OCI-LY7 (cell line): ENCODE measurements around the gene RMI2. TPM values are rescaled to one million over a fixed set of nuclear protein-coding genes. Genes with fewer than 3 reads are reported as not detected.

Source experiments
- BruUV-seq: library from RNA; stranded (reverse); fragments of 400-500 nt; replicated peaks from 2 replicates; lab custom pipeline; 2021; lab: Mats Ljungman, UMichigan
- CTCF ChIA-PET: fragments of 300-600 bp; sonication (Branson Sonifier 250); formaldehyde crosslinking; loops from one replicate; lab custom pipeline; 2022; ENCODE audit warnings: antibody characterized with exemption; ENCODE audit not compliant: unreplicated experiment; lab: Charles Lee
- POLR2A ChIA-PET: fragments of 300-600 bp; sonication (Branson Sonifier 250); formaldehyde crosslinking; loops from one replicate; lab custom pipeline; 2022; ENCODE audit warnings: antibody characterized with exemption; lab: Charles Lee
- DNase-seq: peaks from one replicate; pipeline ENCODE4 v3.0.0-alpha.2; 2015; ENCODE audit warnings: low spot score
- H2AFZ ChIP-seq: fragments of 200-600 bp; sonication (generic), shearing (Covaris generic); 2 replicates; pipeline ENCODE4 v1.6.1; 2014; ENCODE audit warnings: mild to moderate bottlenecking, antibody characterized with exemption, low read length, moderate library complexity
- H3K27ac ChIP-seq: fragments of 200-600 bp; sonication (generic); 2 replicates; pipeline ENCODE4 v1.5.1; 2014; ENCODE audit warnings: mixed run types, low read depth, mild to moderate bottlenecking, moderate library complexity, low read length, inconsistent platforms; ENCODE audit not compliant: poor library complexity, severe bottlenecking
- H3K36me3 ChIP-seq: fragments of 200-600 bp; sonication (generic); 2 replicates; pipeline ENCODE4 v1.6.1; 2014; ENCODE audit warnings: mild to moderate bottlenecking, antibody characterized with exemption, low read length, moderate library complexity, mixed read lengths; ENCODE audit not compliant: insufficient read depth
- H3K4me1 ChIP-seq: fragments of 200-600 bp; sonication (generic); 2 replicates; pipeline ENCODE4 v1.5.1; 2014; ENCODE audit warnings: mild to moderate bottlenecking, low read length; ENCODE audit not compliant: insufficient read depth, poor library complexity, severe bottlenecking
- H3K4me2 ChIP-seq: fragments of 200-600 bp; sonication (generic); 2 replicates; pipeline ENCODE4 v1.6.1; 2014; ENCODE audit warnings: mild to moderate bottlenecking, low read length
- H3K4me3 ChIP-seq: fragments of 200-600 bp; sonication (generic); 2 replicates; pipeline ENCODE4 v1.5.1; 2014; ENCODE audit warnings: mild to moderate bottlenecking, low read depth, low read length; ENCODE audit not compliant: poor library complexity, severe bottlenecking
- H3K79me2 ChIP-seq: fragments of 200-600 bp; sonication (generic); 2 replicates; pipeline ENCODE4 v1.6.1; 2016; ENCODE audit warnings: low read depth, mild to moderate bottlenecking, low read length, moderate library complexity, mixed read lengths; ENCODE audit not compliant: insufficient read depth
- H3K9me2 ChIP-seq: fragments of 200-600 bp; sonication (generic); 2 replicates; pipeline ENCODE4 v1.6.1; 2016; ENCODE audit warnings: mild to moderate bottlenecking, low read length, mixed read lengths; ENCODE audit not compliant: insufficient read depth
- H3K9me3 ChIP-seq: fragments of 200-600 bp; sonication (generic); 2 replicates; pipeline ENCODE4 v1.6.1; 2014; ENCODE audit warnings: mild to moderate bottlenecking, mixed run types, low read length, mixed read lengths
- H4K20me1 ChIP-seq: fragments of 200-600 bp; sonication (generic); 2 replicates; pipeline ENCODE4 v1.6.1; 2014; ENCODE audit warnings: mild to moderate bottlenecking, antibody characterized with exemption, low read length, moderate library complexity, mixed read lengths; ENCODE audit not compliant: insufficient read depth
- EZH2phosphoT487 ChIP-seq: fragments of 200-600 bp; sonication (generic); IDR thresholded peaks from 2 replicates; pipeline ENCODE4 v1.6.1; 2018; ENCODE audit warnings: low read depth, borderline replicate concordance, mild to moderate bottlenecking, mixed run types, antibody characterized with exemption, low read length, moderate library complexity, mixed read lengths
- intact Hi-C: fragments of 100-400 bp; cut with micrococcal nuclease; formaldehyde crosslinking; loops from one replicate; pipeline ENCODE4 v1.10.0; 2022; ENCODE audit not compliant: unreplicated experiment
- total RNA-seq, 2 experiments: library from RNA; depleted of rRNA in 1 of 2; stranded (reverse); fragments of >200 nt in 1 of 2; shearing (Covaris generic) in 1 of 2; gene quantifications; 2 replicates each; pipeline ENCODE4 v1.2.3, GENCODE V29; 2014 to 2022
- TF ChIP-seq, protein P1 (sequence below): fragments of 200-600 bp; sonication (generic); conservative IDR thresholded peaks from 2 replicates; pipeline ENCODE4 v1.5.1; 2014; ENCODE audit warnings: mild to moderate bottlenecking, antibody characterized with exemption, low read length, moderate library complexity, mixed read lengths

Gene RMI2
- total RNA-seq, 2 experiments from 2014 or later = 84.5 to 126 TPM

DNA sequence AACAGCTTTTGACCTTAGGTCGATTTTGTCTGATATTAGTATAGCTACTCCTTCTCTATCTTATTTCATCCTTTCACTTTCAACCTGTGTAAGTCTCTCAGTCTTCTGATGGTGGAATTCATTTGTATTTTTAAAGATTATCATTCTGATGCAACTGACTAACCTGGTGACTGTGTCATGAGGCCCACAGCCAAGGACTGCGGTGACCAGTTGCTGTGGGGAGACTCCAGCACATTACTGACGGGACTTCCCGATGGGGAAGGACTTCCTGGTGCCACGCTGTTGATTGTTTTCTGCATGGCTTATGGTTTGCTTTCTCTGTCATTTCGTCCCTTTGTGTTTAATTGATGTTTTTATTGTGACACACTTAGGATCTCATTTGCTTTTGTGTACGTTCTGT lies 34.2 kb downstream of the RMI2 start:
- H2AFZ ChIP-seq = peak overlapping the region; percentile 44; the same call in 1 of the 2 replicates
- intact Hi-C loops = no loop called here
- H3K9me3 ChIP-seq = no peaks in the 10 kb centered on the region
- peaks cover 3% of the 10 kb centered on the region for H3K4me1 ChIP-seq
- no peaks in the 10 kb centered on the region for H3K79me2 ChIP-seq
- peak overlapping the region; percentile 8 for H3K4me3 ChIP-seq
- H3K4me2 ChIP-seq = peak overlapping the region; percentile 23; the same call in 1 of the 2 replicates
- POLR2A ChIA-PET = interaction anchor here (0.6 to 0.9 kb wide), 2 partner anchors 9 to 641 kb away, joined by 3 read pairs; no protein-coding TSS in a partner anchor
- CTCF ChIA-PET = no interaction called here
- no peak overlapping the region for H3K27ac ChIP-seq
- H3K36me3 ChIP-seq = no peaks in the 10 kb centered on the region
- no peak for TF ChIP-seq EZH2phosphoT487
- TF ChIP-seq, protein P1, sequence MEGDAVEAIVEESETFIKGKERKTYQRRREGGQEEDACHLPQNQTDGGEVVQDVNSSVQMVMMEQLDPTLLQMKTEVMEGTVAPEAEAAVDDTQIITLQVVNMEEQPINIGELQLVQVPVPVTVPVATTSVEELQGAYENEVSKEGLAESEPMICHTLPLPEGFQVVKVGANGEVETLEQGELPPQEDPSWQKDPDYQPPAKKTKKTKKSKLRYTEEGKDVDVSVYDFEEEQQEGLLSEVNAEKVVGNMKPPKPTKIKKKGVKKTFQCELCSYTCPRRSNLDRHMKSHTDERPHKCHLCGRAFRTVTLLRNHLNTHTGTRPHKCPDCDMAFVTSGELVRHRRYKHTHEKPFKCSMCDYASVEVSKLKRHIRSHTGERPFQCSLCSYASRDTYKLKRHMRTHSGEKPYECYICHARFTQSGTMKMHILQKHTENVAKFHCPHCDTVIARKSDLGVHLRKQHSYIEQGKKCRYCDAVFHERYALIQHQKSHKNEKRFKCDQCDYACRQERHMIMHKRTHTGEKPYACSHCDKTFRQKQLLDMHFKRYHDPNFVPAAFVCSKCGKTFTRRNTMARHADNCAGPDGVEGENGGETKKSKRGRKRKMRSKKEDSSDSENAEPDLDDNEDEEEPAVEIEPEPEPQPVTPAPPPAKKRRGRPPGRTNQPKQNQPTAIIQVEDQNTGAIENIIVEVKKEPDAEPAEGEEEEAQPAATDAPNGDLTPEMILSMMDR = no peak
- no TSS peak for BruUV-seq
- DNase-seq = no peak
- no peaks in the 10 kb centered on the region for H3K9me2 ChIP-seq
- no peaks in the 10 kb centered on the region for H4K20me1 ChIP-seq

DNA sequence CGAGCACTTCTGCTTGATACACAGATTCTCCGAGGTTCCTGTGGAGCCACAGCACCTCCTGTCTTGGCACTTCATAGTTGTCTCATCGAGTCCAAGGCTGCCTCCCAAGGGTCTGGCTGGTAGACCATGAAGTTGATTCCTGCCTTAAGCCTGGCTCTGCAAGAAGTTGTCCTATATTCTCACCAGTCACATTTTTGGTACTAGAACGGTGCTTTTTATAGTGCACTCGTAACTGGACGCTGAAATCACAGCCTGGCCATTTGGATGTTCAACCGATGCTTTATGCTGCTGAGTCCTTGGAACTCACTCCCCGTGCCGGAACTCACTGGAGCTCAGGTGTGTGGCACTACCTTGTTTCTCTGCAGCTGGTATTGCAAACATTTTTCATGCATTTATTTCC lies 35.6 kb downstream of the RMI2 start:
- no peaks in the 10 kb centered on the region for H3K36me3 ChIP-seq
- no peak overlapping the region for H3K4me2 ChIP-seq
- TF ChIP-seq EZH2phosphoT487 = no peak
- TF ChIP-seq, protein P1 = no peak
- BruUV-seq = no TSS peak
- no peaks in the 10 kb centered on the region for H3K9me2 ChIP-seq
- CTCF ChIA-PET = no interaction called here
- POLR2A ChIA-PET = no interaction called here
- H3K9me3 ChIP-seq = no peaks in the 10 kb centered on the region
- no peaks in the 10 kb centered on the region for H3K79me2 ChIP-seq
- intact Hi-C loops = no loop called here
- H4K20me1 ChIP-seq = no peaks in the 10 kb centered on the region
- H3K4me3 ChIP-seq = no peak overlapping the region
- H2AFZ ChIP-seq = no peak overlapping the region
- peaks cover 3% of the 10 kb centered on the region for H3K4me1 ChIP-seq
- no peak for DNase-seq
- no peak overlapping the region for H3K27ac ChIP-seq

DNA sequence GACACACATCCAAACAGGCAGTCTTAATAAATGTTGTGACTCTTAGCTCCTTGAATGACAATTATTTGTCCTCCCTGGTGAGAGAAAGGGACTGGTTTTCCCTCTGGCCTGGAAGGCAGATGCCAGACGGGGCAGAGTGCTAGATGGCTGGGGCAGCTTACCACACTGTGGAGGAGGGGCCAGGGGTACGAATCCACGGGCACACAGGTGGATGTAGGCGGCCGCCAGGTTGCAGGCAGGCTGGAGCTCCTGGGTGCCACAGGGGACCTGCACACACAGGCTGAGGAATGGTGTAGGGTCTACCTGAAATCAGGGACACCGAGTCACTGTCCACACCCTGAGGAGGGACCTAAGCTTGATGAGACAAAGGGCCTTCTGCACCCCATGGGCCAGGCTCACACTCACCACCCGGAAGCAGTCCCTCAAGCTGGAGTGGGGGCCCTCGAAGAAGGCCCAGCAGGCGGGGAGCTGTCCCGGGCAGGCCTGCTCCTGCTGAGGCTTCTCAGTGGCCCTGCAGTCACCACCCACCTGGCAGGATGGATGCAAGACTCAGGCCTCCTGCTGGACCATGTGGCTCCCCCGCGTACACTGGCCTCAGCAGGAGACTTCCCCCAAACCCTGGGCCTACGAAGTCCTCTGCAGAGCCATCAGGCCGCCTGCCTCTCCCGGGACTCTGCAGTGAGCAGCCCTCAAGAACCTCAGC lies 38.4 kb downstream of the RMI2 start:
- no peak for DNase-seq
- CTCF ChIA-PET = interaction anchor here (0.9 kb wide), 1 partner anchor 12 kb away, joined by 4 read pairs; no protein-coding TSS in a partner anchor

More for the DNA sequence above, 38.4 kb downstream of the RMI2 start:
- Histone ChIP-seq H3K9me2 (no peaks in the 10 kb centered on the region), H3K27ac (no peak overlapping the region), H4K20me1 (no peaks in the 10 kb centered on the region), H3K4me1 (peaks cover 6% of the 10 kb centered on the region), H3K4me2 (no peak overlapping the region), H3K9me3 (no peaks in the 10 kb centered on the region), H3K4me3 (no peak overlapping the region), H2AFZ (no peak overlapping the region), H3K36me3 (no peaks in the 10 kb centered on the region), H3K79me2 (no peaks in the 10 kb centered on the region)
- POLR2A ChIA-PET = interaction anchor here (0.6 kb wide), 2 partner anchors 16 to 534 kb away, joined by 4 to 5 read pairs; no protein-coding TSS in a partner anchor
- intact Hi-C loops = no loop called here
- no peak for TF ChIP-seq EZH2phosphoT487
- TF ChIP-seq, protein P1 = no peak
- BruUV-seq = no TSS peak
